HG03378 (cell line): ENCODE data around the gene ITGB6.

Experiments used
- ATAC-seq: cut with Tn5 transposase; IDR thresholded peaks from one replicate; pipeline ENCODE4 v1.9.1; 2021; ENCODE audit warnings: mild to moderate bottlenecking, moderate library complexity; ENCODE audit not compliant: unreplicated experiment

Gene ITGB6

DNA sequence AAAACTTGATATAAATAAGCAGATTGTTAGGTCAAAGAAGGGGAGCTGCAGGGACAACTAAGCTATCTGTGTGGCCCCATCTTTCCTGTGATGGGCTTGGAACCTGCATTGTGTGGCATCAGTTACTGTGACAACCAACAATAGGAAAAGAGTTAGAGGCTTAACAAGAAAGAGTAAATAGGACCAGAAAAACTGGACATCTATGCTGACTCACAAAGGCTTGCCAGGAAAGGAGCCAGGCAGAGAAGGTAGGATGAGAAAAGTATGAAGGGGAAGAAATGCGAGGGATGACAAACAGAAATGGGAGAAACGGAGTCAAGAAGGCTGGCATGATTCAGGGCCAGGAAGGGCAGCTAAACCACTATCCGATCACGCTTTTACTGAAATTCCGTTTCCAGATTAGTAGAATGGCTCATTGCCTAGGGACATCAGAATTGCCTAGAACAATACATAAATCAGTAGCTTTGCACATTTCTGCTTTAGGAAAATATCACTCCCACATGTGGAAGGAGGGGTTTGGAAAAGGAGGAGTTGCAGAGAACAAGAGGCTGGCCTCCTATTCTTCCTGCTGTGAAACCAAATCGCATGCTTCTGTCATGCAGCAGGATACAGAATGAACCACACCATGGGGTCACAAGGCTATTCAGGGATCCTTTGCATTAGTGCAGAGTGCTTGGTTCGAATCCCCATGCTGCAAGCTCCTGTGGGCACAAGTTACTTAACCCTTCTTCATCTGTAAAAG, 144.9 kb downstream of the ITGB6 start:
- ATAC-seq: no peak

DNA sequence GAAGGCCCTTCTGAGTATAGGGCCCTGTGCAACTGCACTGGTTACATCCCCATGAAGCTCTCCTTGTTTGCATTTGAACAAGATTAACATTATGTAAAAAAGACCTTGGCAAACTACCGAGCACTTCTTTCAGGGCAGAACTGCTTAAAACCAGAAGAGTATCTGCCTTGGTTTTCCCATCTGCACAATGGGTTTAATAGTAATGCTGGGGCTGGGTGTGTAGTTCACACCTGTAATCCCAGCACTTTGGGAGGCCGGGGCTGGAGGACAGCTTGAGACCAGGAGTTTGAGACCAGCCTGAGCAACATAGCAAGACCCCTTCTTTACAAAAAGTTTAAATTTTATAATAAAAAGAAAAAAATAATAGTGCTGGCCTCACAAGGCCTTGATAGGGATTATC, 146.1 kb downstream of the ITGB6 start:
- ATAC-seq: no peak

DNA sequence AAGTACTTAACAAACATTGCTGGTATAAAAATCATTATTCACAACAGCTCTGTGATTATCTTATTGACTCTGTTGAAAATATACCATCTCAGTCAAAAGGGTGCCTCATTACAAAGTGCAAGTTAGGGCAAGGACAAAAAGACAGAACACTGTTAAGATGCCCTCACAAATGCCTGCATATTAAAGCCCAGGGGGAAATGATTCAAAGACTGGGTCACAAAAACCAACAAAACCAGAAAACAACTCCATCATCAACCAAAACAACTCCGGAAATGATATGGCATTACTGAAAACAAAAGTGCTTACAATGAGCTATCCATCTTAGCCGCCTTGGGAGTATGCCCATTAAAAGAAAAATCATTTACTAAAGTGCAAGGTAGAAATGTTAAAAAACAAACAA, 147.5 kb downstream of the ITGB6 start:
- no peak for ATAC-seq

DNA sequence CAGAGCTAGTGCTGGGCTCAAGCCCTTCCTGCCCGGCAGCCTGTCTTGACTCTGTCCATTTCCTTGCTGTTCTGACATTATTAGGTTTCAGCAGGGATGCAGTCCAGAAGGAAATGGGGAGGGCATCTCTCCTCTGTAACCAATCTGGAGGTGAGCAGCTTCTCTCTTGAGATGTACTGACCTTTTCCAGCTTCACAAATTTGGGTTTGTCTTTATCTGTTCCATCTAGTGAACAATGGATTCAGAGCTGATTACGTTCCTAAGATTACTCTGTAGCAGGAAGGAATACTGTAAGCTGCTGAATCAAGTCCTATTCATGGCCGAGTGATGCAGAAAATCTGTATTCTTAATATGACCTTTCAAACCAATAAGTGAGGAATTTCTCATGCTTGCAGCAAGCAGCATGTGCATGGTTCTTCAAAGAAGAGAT, 148.7 kb downstream of the ITGB6 start:
- no peak for ATAC-seq

DNA sequence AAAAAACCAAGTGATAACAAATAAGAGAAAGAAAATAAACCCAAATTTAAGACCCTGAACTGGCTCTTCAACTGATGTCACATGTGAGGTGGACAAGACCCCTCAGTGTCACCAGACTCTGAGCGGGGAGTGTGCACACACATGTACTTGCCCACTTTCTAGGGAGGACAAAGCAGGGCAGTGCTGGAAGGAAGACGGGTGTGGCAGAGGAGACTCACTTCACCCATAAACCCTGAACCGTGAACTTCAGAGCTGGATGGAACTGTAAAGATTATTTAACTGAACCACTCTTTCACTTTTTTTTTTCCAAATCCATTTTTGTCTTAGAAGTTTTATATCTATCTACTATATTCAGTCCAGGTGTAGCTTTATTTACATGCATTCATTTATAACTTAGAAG, 149.9 kb downstream of the ITGB6 start:
- ATAC-seq: no peak
